C4-2B (cell line): ENCODE measurements around the gene BRWD1.

Source experiments
- ZFX ChIP-seq: fragments of 450-650 bp; IDR thresholded peaks from 2 replicates; pipeline ENCODE4 v1.6.1; 2017
- TF ChIP-seq, protein P1 (sequence below): fragments of 450-650 bp; conservative IDR thresholded peaks from 2 replicates; pipeline ENCODE4 v1.5.1; 2017; ENCODE audit warnings: mild to moderate bottlenecking

DNA sequence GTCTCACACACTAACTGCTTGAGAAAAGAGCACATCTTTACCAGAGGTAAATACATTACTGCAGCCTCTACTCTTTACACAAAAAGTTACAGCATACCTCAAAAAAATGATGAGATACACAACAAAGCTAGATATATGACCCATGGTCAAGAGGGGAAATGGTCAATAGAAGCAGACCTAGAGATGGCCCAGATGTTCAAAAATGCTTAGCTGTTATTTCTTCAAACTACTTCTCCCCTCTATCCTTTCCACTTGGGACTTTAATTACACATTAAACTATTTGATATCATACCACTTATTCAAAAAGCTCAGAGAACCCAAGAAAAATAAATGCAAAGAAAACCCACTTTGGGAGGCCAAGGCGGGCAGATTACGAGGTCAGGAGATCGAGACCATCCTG is 12.8 kb downstream of the BRWD1 start:
- TF ChIP-seq, protein P1, sequence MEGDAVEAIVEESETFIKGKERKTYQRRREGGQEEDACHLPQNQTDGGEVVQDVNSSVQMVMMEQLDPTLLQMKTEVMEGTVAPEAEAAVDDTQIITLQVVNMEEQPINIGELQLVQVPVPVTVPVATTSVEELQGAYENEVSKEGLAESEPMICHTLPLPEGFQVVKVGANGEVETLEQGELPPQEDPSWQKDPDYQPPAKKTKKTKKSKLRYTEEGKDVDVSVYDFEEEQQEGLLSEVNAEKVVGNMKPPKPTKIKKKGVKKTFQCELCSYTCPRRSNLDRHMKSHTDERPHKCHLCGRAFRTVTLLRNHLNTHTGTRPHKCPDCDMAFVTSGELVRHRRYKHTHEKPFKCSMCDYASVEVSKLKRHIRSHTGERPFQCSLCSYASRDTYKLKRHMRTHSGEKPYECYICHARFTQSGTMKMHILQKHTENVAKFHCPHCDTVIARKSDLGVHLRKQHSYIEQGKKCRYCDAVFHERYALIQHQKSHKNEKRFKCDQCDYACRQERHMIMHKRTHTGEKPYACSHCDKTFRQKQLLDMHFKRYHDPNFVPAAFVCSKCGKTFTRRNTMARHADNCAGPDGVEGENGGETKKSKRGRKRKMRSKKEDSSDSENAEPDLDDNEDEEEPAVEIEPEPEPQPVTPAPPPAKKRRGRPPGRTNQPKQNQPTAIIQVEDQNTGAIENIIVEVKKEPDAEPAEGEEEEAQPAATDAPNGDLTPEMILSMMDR: no peak
- TF ChIP-seq ZFX: no peak
